HG02840 (cell line): ENCODE data around the gene APOBEC3H.

Experiments
- ATAC-seq: cut with Tn5 transposase; IDR thresholded peaks from one replicate; pipeline ENCODE4 v1.9.1; 2021; ENCODE audit warnings: mild to moderate bottlenecking, moderate library complexity, moderate number of reproducible peaks; ENCODE audit not compliant: unreplicated experiment, low FRiP score

Gene APOBEC3H

GRCh38 chr22:39152024-39152510 is 55.0 kb downstream of the APOBEC3H start:
- no peak for ATAC-seq

GRCh38 chr22:39152511-39153219 is 55.6 kb downstream of the APOBEC3H start, which contains the start of gene CBX7:
Gene CBX7, minus strand, starts transcription at chr22:39152680. Its CDS starts 236 bp downstream, at chr22:39152444.
- ATAC-seq = peak; percentile 73

GRCh38 chr22:39153220-39153717 is 56.2 kb downstream of the APOBEC3H start:
- ATAC-seq = no peak
